DOHH2 (cell line): ENCODE data around the gene ITPR2.

Experiments
- H3F3A ChIP-seq: fragments of 200-600 bp; sonication (generic), shearing (Covaris generic); 2 replicates; pipeline ENCODE4 v1.6.0; 2016; ENCODE audit warnings: antibody characterized with exemption, mild to moderate bottlenecking; ENCODE audit not compliant: control insufficient read depth, insufficient read depth
- H3K27ac ChIP-seq: fragments of 200-600 bp; sonication (generic); 2 replicates; pipeline ENCODE4 v1.5.1; 2014; ENCODE audit warnings: low read depth, mild to moderate bottlenecking, low read length, moderate library complexity
- H3K27me3 ChIP-seq: fragments of 200-600 bp; sonication (generic); 2 replicates; pipeline ENCODE4 v1.6.1; 2014; ENCODE audit warnings: mild to moderate bottlenecking, low read length, mixed read lengths; ENCODE audit not compliant: control insufficient read depth
- H3K36me3 ChIP-seq: fragments of 200-600 bp; sonication (generic); 2 replicates; pipeline ENCODE4 v1.6.1; 2014; ENCODE audit warnings: mild to moderate bottlenecking, low read length, moderate library complexity, mixed read lengths; ENCODE audit not compliant: control insufficient read depth
- H3K4me1 ChIP-seq: fragments of 200-600 bp; sonication (generic); 2 replicates; pipeline ENCODE4 v1.6.1; 2014; ENCODE audit warnings: mild to moderate bottlenecking, low read length, mixed read lengths; ENCODE audit not compliant: control insufficient read depth
- H3K4me2 ChIP-seq: fragments of 200-600 bp; sonication (generic); 2 replicates; pipeline ENCODE4 v1.6.0; 2014; ENCODE audit warnings: mild to moderate bottlenecking, low read length, moderate library complexity
- H3K4me3 ChIP-seq: fragments of 200-600 bp; sonication (generic); 2 replicates; pipeline ENCODE4 v1.5.1; 2014; ENCODE audit warnings: mild to moderate bottlenecking, low read length, mixed read lengths
- H3K79me2 ChIP-seq: fragments of 200-600 bp; sonication (generic); 2 replicates; pipeline ENCODE4 v1.6.1; 2014; ENCODE audit warnings: mild to moderate bottlenecking, low read length, mixed read lengths; ENCODE audit not compliant: control insufficient read depth
- H3K9me2 ChIP-seq: fragments of 200-600 bp; sonication (generic); replicated peaks from 2 replicates; pipeline ENCODE4 v1.6.1; 2014; ENCODE audit warnings: mild to moderate bottlenecking, low read length, mixed read lengths; ENCODE audit not compliant: control insufficient read depth
- H3K9me3 ChIP-seq: fragments of 200-600 bp; sonication (generic); 2 replicates; pipeline ENCODE4 v1.6.1; 2014; ENCODE audit warnings: antibody characterized with exemption, low read length, mixed read lengths; ENCODE audit not compliant: control insufficient read depth, insufficient read depth
- H4K20me1 ChIP-seq: fragments of 200-600 bp; sonication (generic); 2 replicates; pipeline ENCODE4 v1.6.0; 2014; ENCODE audit warnings: low read depth, mild to moderate bottlenecking, antibody characterized with exemption, low read length, moderate library complexity; ENCODE audit not compliant: control insufficient read depth, insufficient read depth
- CTCF ChIP-seq: fragments of 200-600 bp; sonication (generic); IDR thresholded peaks from one replicate; pipeline ENCODE4 v1.5.1; 2014; ENCODE audit warnings: antibody characterized with exemption, mild to moderate bottlenecking, low read depth, low read length; ENCODE audit not compliant: poor library complexity, severe bottlenecking
- EZH2phosphoT487 ChIP-seq: fragments of 200-600 bp; sonication (generic); IDR thresholded peaks from 2 replicates; pipeline ENCODE4 v1.6.1; 2017; ENCODE audit warnings: borderline replicate concordance, mild to moderate bottlenecking, antibody characterized with exemption, low read length, moderate library complexity, mixed read lengths

The ITPR2 gene

GRCh38 chr12:26426652-26427051 lies 406.3 kb downstream of the ITPR2 start:
- no peaks in the 10 kb centered on the region for H3K36me3 ChIP-seq
- H3K79me2 ChIP-seq, result no peaks in the 10 kb centered on the region
- H4K20me1 ChIP-seq, result no peaks in the 10 kb centered on the region
- no peak overlapping the region for H3K27ac ChIP-seq
- no peaks in the 10 kb centered on the region for H3K9me3 ChIP-seq
- H3K27me3 ChIP-seq, result no peaks in the 10 kb centered on the region
- H3K9me2 ChIP-seq, result no peaks in the 10 kb centered on the region
- H3K4me3 ChIP-seq, result no peak overlapping the region
- H3K4me2 ChIP-seq, result no peak overlapping the region
- no peak for TF ChIP-seq EZH2phosphoT487
- TF ChIP-seq CTCF, result no peak
- no peaks in the 10 kb centered on the region for H3K4me1 ChIP-seq
- H3F3A ChIP-seq, result no peaks in the 10 kb centered on the region

- Histone ChIP-seq H3K4me3 (no peak overlapping the region), H3K36me3 (no peaks in the 10 kb centered on the region), H3K4me1 (no peaks in the 10 kb centered on the region), H3K27ac (no peak overlapping the region), H3K9me2 (no peaks in the 10 kb centered on the region), H3K79me2 (no peaks in the 10 kb centered on the region), H3F3A (no peaks in the 10 kb centered on the region), H3K9me3 (no peaks in the 10 kb centered on the region), H4K20me1 (no peaks in the 10 kb centered on the region), H3K27me3 (no peaks in the 10 kb centered on the region), H3K4me2 (no peak overlapping the region)
- TF ChIP-seq CTCF (no peak), EZH2phosphoT487 (no peak)
These were observed 407.3 kb downstream of the ITPR2 start for GRCh38 chr12:26425587-26426260.

GRCh38 chr12:26422839-26423398 lies 410.1 kb downstream of the ITPR2 start:
- Histone ChIP-seq H3K4me2 (no peak overlapping the region), H4K20me1 (no peaks in the 10 kb centered on the region), H3K9me3 (no peaks in the 10 kb centered on the region; the same call in 1 of the 2 replicates), H3K36me3 (peaks cover 14% of the 10 kb centered on the region), H3K4me1 (no peaks in the 10 kb centered on the region), H3K4me3 (no peak overlapping the region), H3K27me3 (no peaks in the 10 kb centered on the region), H3F3A (no peaks in the 10 kb centered on the region), H3K79me2 (no peaks in the 10 kb centered on the region), H3K9me2 (no peaks in the 10 kb centered on the region), H3K27ac (no peak overlapping the region)
- TF ChIP-seq CTCF (no peak), EZH2phosphoT487 (no peak)
